ENCODE results near the gene CALHM1. TPM values are rescaled to one million over a fixed set of nuclear protein-coding genes. Genes with fewer than 3 reads are reported as not detected.

The CALHM1 gene
- total RNA-seq, 6 donors from 2014 or later = not detected

DNA sequence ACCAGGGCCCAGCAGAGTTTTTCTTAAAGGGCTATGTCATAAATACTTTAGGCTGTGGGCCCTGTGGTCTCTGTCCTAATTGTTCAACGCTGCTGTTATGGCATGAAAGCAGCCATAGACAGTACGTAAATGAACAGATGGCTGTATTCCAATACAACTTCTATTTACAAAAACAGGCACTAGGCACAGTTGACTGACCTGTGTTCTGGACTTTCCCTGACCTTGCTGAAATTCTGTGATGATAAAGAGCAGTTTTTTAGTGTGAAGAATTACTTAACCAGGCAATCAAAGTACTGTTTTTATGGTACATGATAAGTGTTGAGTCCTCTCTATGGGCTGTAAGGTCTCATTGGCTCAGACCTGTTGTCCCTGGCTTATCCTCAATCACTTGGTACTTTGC lies 45.1 kb downstream of the CALHM1 start:
- no peak overlapping the region for H3K27ac ChIP-seq
- DNase-seq = no peak
- WGBS, 2 donors = 92 to 96% methylated on average over 2 of the region's 2 CpGs
- no peak for ATAC-seq (ENCODE audit: low FRiP score in 2 of 2)
- H3K9me3 ChIP-seq = no peaks in the 10 kb centered on the region
- no peak overlapping the region for H3K4me3 ChIP-seq
- H3K27me3 ChIP-seq = no peaks in the 10 kb centered on the region
- TF ChIP-seq EP300 (IDR thresholded peaks at IDR 0.05) (no peak), POLR2AphosphoS5 (IDR thresholded peaks at IDR 0.05) (no peak), POLR2A (IDR thresholded peaks at IDR 0.05) (no peak)
- TF ChIP-seq, protein P1, sequence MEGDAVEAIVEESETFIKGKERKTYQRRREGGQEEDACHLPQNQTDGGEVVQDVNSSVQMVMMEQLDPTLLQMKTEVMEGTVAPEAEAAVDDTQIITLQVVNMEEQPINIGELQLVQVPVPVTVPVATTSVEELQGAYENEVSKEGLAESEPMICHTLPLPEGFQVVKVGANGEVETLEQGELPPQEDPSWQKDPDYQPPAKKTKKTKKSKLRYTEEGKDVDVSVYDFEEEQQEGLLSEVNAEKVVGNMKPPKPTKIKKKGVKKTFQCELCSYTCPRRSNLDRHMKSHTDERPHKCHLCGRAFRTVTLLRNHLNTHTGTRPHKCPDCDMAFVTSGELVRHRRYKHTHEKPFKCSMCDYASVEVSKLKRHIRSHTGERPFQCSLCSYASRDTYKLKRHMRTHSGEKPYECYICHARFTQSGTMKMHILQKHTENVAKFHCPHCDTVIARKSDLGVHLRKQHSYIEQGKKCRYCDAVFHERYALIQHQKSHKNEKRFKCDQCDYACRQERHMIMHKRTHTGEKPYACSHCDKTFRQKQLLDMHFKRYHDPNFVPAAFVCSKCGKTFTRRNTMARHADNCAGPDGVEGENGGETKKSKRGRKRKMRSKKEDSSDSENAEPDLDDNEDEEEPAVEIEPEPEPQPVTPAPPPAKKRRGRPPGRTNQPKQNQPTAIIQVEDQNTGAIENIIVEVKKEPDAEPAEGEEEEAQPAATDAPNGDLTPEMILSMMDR (IDR thresholded peaks at IDR 0.05) = no peak
- H3K4me1 ChIP-seq = no peaks in the 10 kb centered on the region
- peaks cover 32 to 100% (median 89%) of the 10 kb centered on the region in 4 donors for H3K36me3 ChIP-seq

Other genes starting within 250 kb of the CALHM1 start
- not detected for gene RPEL1, start 213.0 kb downstream of the CALHM1 start, total RNA-seq
- under 1 TPM in 2 of 6 donors, not detected in 4; 0.13 to 0.39 TPM for gene INA, start 181.8 kb downstream of the CALHM1 start, total RNA-seq
- 10 to 100 TPM in 1 of 6 donors, 1 to 10 TPM in 5; 6.0 to 10.9 (median 6.7) TPM for gene PCGF6, start 107.8 kb downstream of the CALHM1 start, total RNA-seq
- 1 to 10 TPM; 1.1 to 7.6 (median 4.4) TPM for gene TAF5, start 90.9 kb downstream of the CALHM1 start, total RNA-seq
- 100 to 1,000 TPM in 4 of 6 donors, 1 to 10 TPM in 2; 5.1 to 218 (median 164) TPM for gene ATP5MK, start 62.4 kb downstream of the CALHM1 start, total RNA-seq
- 10 to 100 TPM; 14.8 to 25.1 (median 20.8) TPM for gene PDCD11, start 62.3 kb downstream of the CALHM1 start, total RNA-seq
- 10 to 100 TPM; 25.6 to 56.8 (median 40.5) TPM for gene CALHM2, start 6.5 kb downstream of the CALHM1 start, total RNA-seq
- under 1 TPM in 2 of 6 donors, not detected in 4; 0.30 to 0.79 TPM for gene CALHM3, start 20.3 kb upstream of the CALHM1 start, total RNA-seq
- 1 to 10 TPM in 1 of 6 donors, under 1 TPM in 4, not detected in 1; 0.22 to 1.1 (median 0.80) TPM for gene NEURL1, start 34.8 kb upstream of the CALHM1 start, total RNA-seq